Measurements from ENCODE around the gene MAP4K1.
A peak's percentile ranks its signal among the peaks of the same experiment; 100 is the strongest.

Gene MAP4K1

GRCh38 chr19:38649305-38650171, 31.8 kb upstream of the MAP4K1 start:
- DNase-seq: no peak
- peak overlapping the region; percentile 84 for H3K4me2 ChIP-seq (ENCODE audit: low read length)
- H2BK5ac ChIP-seq (ENCODE audit: low read depth, low read length, poor library complexity): peak overlapping the region; percentile 53
- peak overlapping the region; percentile 16 for H2BK12ac ChIP-seq (ENCODE audit: low read length)
- peak overlapping the region; percentile 88 for H3K18ac ChIP-seq (ENCODE audit: low read length)
- H3K4me3 ChIP-seq (ENCODE audit: low read depth, low read length): peak overlapping the region; percentile 100
- H2AFZ ChIP-seq (ENCODE audit: insufficient read depth, low read length, poor library complexity): peak overlapping the region; percentile 30
- H4K12ac ChIP-seq (ENCODE audit: low read depth, low read length): no peak overlapping the region
- peaks cover 36% of the 10 kb centered on the region for H3K79me1 ChIP-seq (ENCODE audit: low read length)
- peak overlapping the region; percentile 11 for H2AK5ac ChIP-seq (ENCODE audit: low read length)
- peaks cover 23 to 27% of the 10 kb centered on the region in 2 experiments for H3K4me1 ChIP-seq (ENCODE audit: control insufficient read depth in 1 of 2, insufficient read depth in 2 of 2, low read length in 2 of 2)
- peak overlapping the region; percentile 34 for H4K8ac ChIP-seq (ENCODE audit: low read depth, low read length)
- H3K27ac ChIP-seq (ENCODE audit: low read depth, low read length): peak overlapping the region; percentile 79
- peak overlapping the region; percentile 36 for H2BK120ac ChIP-seq (ENCODE audit: insufficient read depth, low read length, poor library complexity)
- no peak overlapping the region for H3K23ac ChIP-seq (ENCODE audit: low read length)
- H3K36me3 ChIP-seq (ENCODE audit: control insufficient read depth in 1 of 2, insufficient read depth in 2 of 2, low read length in 2 of 2): peaks cover 3% of the 10 kb centered on the region in 2 experiments
- peak overlapping the region; percentile 100 for H3K4ac ChIP-seq (ENCODE audit: low read depth, low read length)
- peak overlapping the region; percentile 87 for H4K91ac ChIP-seq (ENCODE audit: low read depth, low read length)
- no peaks in the 10 kb centered on the region for H3K27me3 ChIP-seq (ENCODE audit: insufficient read depth, low read length)
- H3K9me3 ChIP-seq (ENCODE audit: insufficient read depth, low read depth, low read length): no peaks in the 10 kb centered on the region
- H3K14ac ChIP-seq (ENCODE audit: low read length): peak overlapping the region; percentile 73
- peak overlapping the region; percentile 100 for H3K9ac ChIP-seq (ENCODE audit: low read length)
- peaks cover 50% of the 10 kb centered on the region for H3K79me2 ChIP-seq (ENCODE audit: control insufficient read depth, insufficient read depth, low read length, poor library complexity)
- WGBS (ENCODE audit: extremely low coverage, insufficient coverage, insufficient read length): 100% methylated on average over 2 of the region's 15 CpGs

- H3K4me3 ChIP-seq (ENCODE audit: low read depth, low read length): peak overlapping the region; percentile 100
- H3K4me2 ChIP-seq (ENCODE audit: low read length): peak overlapping the region; percentile 84
- peaks cover 36% of the 10 kb centered on the region for H3K79me1 ChIP-seq (ENCODE audit: low read length)
- no peaks in the 10 kb centered on the region for H3K27me3 ChIP-seq (ENCODE audit: insufficient read depth, low read length)
- H4K12ac ChIP-seq (ENCODE audit: low read depth, low read length): no peak overlapping the region
- peak overlapping the region; percentile 73 for H3K14ac ChIP-seq (ENCODE audit: low read length)
- H2BK12ac ChIP-seq (ENCODE audit: low read length): peak overlapping the region; percentile 16
- peak overlapping the region; percentile 87 for H4K91ac ChIP-seq (ENCODE audit: low read depth, low read length)
- no peak overlapping the region for H3K23ac ChIP-seq (ENCODE audit: low read length)
- H3K79me2 ChIP-seq (ENCODE audit: control insufficient read depth, insufficient read depth, low read length, poor library complexity): peaks cover 47% of the 10 kb centered on the region
- H2AFZ ChIP-seq (ENCODE audit: insufficient read depth, low read length, poor library complexity): peak overlapping the region; percentile 30
- peaks cover 1% of the 10 kb centered on the region for H3K9me3 ChIP-seq (ENCODE audit: insufficient read depth, low read depth, low read length)
- peaks cover 21 to 24% of the 10 kb centered on the region in 2 experiments for H3K4me1 ChIP-seq (ENCODE audit: control insufficient read depth in 1 of 2, insufficient read depth in 2 of 2, low read length in 2 of 2)
- 100% methylated on average over 1 of the region's 13 CpGs for WGBS (ENCODE audit: extremely low coverage, insufficient coverage, insufficient read length)
- peak overlapping the region; percentile 100 for H3K4ac ChIP-seq (ENCODE audit: low read depth, low read length)
- no peaks in the 10 kb centered on the region for H3K36me3 ChIP-seq (ENCODE audit: control insufficient read depth in 1 of 2, insufficient read depth in 2 of 2, low read length in 2 of 2)
- H4K8ac ChIP-seq (ENCODE audit: low read depth, low read length): peak overlapping the region; percentile 33
- H3K27ac ChIP-seq (ENCODE audit: low read depth, low read length): peak overlapping the region; percentile 79
- peak overlapping the region; percentile 100 for H3K9ac ChIP-seq (ENCODE audit: low read length)
- H3K18ac ChIP-seq (ENCODE audit: low read length): peak overlapping the region; percentile 54
- DNase-seq: no peak
- H2BK5ac ChIP-seq (ENCODE audit: low read depth, low read length, poor library complexity): peak overlapping the region; percentile 53
- peak overlapping the region; percentile 11 for H2AK5ac ChIP-seq (ENCODE audit: low read length)
- H2BK120ac ChIP-seq (ENCODE audit: insufficient read depth, low read length, poor library complexity): peak overlapping the region; percentile 48
Measured at GRCh38 chr19:38648769-38649304, 31.1 kb upstream of the MAP4K1 start.

GRCh38 chr19:38647966-38648768, 30.4 kb upstream of the MAP4K1 start:
- H2BK120ac ChIP-seq (ENCODE audit: insufficient read depth, low read length, poor library complexity): peak overlapping the region; percentile 79

More at GRCh38 chr19:38647966-38648768, 30.4 kb upstream of the MAP4K1 start:
- peaks cover 47% of the 10 kb centered on the region for H3K79me2 ChIP-seq (ENCODE audit: control insufficient read depth, insufficient read depth, low read length, poor library complexity)
- peaks cover 21 to 24% of the 10 kb centered on the region in 2 experiments for H3K4me1 ChIP-seq (ENCODE audit: control insufficient read depth in 1 of 2, insufficient read depth in 2 of 2, low read length in 2 of 2)
- peak overlapping the region; percentile 12 for H4K12ac ChIP-seq (ENCODE audit: low read depth, low read length)
- peak overlapping the region; percentile 84 for H3K4me2 ChIP-seq (ENCODE audit: low read length)
- H3K36me3 ChIP-seq (ENCODE audit: control insufficient read depth in 1 of 2, insufficient read depth in 2 of 2, low read length in 2 of 2): no peaks in the 10 kb centered on the region
- peak overlapping the region; percentile 100 for H3K4me3 ChIP-seq (ENCODE audit: low read depth, low read length)
- peak overlapping the region; percentile 42 for H2BK12ac ChIP-seq (ENCODE audit: low read length)
- H4K8ac ChIP-seq (ENCODE audit: low read depth, low read length): peak overlapping the region; percentile 69
- WGBS (ENCODE audit: extremely low coverage, insufficient coverage, insufficient read length): 100% methylated on average over 1 of the region's 19 CpGs
- H4K91ac ChIP-seq (ENCODE audit: low read depth, low read length): peak overlapping the region; percentile 89
- H3K18ac ChIP-seq (ENCODE audit: low read length): peak overlapping the region; percentile 92
- H3K27me3 ChIP-seq (ENCODE audit: insufficient read depth, low read length): no peaks in the 10 kb centered on the region
- H2AFZ ChIP-seq (ENCODE audit: insufficient read depth, low read length, poor library complexity): peak overlapping the region; percentile 48
- peaks cover 1% of the 10 kb centered on the region for H3K9me3 ChIP-seq (ENCODE audit: insufficient read depth, low read depth, low read length)
- peak overlapping the region; percentile 100 for H3K4ac ChIP-seq (ENCODE audit: low read depth, low read length)
- no peak for DNase-seq
- H2AK5ac ChIP-seq (ENCODE audit: low read length): peak overlapping the region; percentile 98
- peak overlapping the region; percentile 100 for H3K9ac ChIP-seq (ENCODE audit: low read length)
- H3K79me1 ChIP-seq (ENCODE audit: low read length): peaks cover 36% of the 10 kb centered on the region
- no peak overlapping the region for H3K23ac ChIP-seq (ENCODE audit: low read length)
- peak overlapping the region; percentile 92 for H2BK5ac ChIP-seq (ENCODE audit: low read depth, low read length, poor library complexity)
- peak overlapping the region; percentile 96 for H3K14ac ChIP-seq (ENCODE audit: low read length)
- H3K27ac ChIP-seq (ENCODE audit: low read depth, low read length): peak overlapping the region; percentile 79

Measured in trophoblast cell (in vitro differentiated cells and primary cell).